SK-N-SH (cell line): ENCODE measurements around the gene ACRBP.

Source experiments
- ELF1 ChIP-seq: IDR thresholded peaks from 2 replicates; pipeline ENCODE4 v1.4.0; 2012
- MEF2A ChIP-seq: IDR thresholded peaks from 2 replicates; pipeline ENCODE4 v1.4.0; 2012; ENCODE audit warnings: low read depth, borderline replicate concordance
- RFX5 ChIP-seq: IDR thresholded peaks from 2 replicates; pipeline ENCODE4 v1.6.1; 2012; ENCODE audit warnings: mild to moderate bottlenecking, improper control_type of control experiment, low read length
- SIN3A ChIP-seq: IDR thresholded peaks from 2 replicates; pipeline ENCODE4 v1.6.1; 2012; ENCODE audit warnings: low read depth, mild to moderate bottlenecking, low read length, moderate library complexity, borderline replicate concordance
- USF2 ChIP-seq: fragments of 150-350 bp; IDR thresholded peaks from 2 replicates; pipeline ENCODE4 v1.6.1; 2017; ENCODE audit warnings: antibody characterized with exemption, low read length, low read depth, borderline replicate concordance
- TF ChIP-seq, protein P1 (sequence below): fragments of 200-600 bp; sonication (generic); IDR thresholded peaks from 2 replicates; pipeline ENCODE4 v1.6.1; 2017; ENCODE audit warnings: antibody characterized with exemption, mild to moderate bottlenecking, moderate library complexity
- TF ChIP-seq, protein P2 (sequence below): IDR thresholded peaks from 2 replicates; pipeline ENCODE4 v1.6.1; 2012; ENCODE audit warnings: mild to moderate bottlenecking, low read depth, low read length, moderate library complexity

DNA sequence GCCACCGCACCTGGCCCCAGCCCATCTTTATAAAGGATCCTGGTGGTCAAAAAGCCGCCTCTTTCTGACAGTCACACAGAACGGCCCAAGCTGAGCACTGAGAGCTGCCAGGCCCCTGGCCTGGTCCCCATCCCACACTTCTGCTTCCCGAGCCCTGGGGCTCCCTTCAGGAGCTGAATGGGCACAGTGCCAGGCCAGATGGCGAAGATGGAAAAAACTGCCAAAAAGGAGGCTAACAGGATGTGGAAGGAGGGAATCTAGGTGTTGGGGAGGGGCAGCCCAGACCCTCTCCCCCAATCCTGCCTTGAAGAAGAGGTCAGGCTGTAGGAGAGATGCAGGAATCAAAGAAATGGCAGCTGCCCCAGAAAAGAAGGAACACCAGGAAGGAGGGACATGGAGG lies 16.5 kb downstream of the ACRBP start:
- no peak for TF ChIP-seq USF2
- no peak for TF ChIP-seq MEF2A
- TF ChIP-seq, protein P1, sequence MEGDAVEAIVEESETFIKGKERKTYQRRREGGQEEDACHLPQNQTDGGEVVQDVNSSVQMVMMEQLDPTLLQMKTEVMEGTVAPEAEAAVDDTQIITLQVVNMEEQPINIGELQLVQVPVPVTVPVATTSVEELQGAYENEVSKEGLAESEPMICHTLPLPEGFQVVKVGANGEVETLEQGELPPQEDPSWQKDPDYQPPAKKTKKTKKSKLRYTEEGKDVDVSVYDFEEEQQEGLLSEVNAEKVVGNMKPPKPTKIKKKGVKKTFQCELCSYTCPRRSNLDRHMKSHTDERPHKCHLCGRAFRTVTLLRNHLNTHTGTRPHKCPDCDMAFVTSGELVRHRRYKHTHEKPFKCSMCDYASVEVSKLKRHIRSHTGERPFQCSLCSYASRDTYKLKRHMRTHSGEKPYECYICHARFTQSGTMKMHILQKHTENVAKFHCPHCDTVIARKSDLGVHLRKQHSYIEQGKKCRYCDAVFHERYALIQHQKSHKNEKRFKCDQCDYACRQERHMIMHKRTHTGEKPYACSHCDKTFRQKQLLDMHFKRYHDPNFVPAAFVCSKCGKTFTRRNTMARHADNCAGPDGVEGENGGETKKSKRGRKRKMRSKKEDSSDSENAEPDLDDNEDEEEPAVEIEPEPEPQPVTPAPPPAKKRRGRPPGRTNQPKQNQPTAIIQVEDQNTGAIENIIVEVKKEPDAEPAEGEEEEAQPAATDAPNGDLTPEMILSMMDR, result no peak
- TF ChIP-seq ELF1, result no peak
- TF ChIP-seq SIN3A, result no peak
- no peak for TF ChIP-seq RFX5
- TF ChIP-seq, protein P2, sequence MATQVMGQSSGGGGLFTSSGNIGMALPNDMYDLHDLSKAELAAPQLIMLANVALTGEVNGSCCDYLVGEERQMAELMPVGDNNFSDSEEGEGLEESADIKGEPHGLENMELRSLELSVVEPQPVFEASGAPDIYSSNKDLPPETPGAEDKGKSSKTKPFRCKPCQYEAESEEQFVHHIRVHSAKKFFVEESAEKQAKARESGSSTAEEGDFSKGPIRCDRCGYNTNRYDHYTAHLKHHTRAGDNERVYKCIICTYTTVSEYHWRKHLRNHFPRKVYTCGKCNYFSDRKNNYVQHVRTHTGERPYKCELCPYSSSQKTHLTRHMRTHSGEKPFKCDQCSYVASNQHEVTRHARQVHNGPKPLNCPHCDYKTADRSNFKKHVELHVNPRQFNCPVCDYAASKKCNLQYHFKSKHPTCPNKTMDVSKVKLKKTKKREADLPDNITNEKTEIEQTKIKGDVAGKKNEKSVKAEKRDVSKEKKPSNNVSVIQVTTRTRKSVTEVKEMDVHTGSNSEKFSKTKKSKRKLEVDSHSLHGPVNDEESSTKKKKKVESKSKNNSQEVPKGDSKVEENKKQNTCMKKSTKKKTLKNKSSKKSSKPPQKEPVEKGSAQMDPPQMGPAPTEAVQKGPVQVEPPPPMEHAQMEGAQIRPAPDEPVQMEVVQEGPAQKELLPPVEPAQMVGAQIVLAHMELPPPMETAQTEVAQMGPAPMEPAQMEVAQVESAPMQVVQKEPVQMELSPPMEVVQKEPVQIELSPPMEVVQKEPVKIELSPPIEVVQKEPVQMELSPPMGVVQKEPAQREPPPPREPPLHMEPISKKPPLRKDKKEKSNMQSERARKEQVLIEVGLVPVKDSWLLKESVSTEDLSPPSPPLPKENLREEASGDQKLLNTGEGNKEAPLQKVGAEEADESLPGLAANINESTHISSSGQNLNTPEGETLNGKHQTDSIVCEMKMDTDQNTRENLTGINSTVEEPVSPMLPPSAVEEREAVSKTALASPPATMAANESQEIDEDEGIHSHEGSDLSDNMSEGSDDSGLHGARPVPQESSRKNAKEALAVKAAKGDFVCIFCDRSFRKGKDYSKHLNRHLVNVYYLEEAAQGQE, result no peak
